NCI-H526 (cell line): ENCODE results near the gene GPS2.
A peak's percentile ranks its signal among the peaks of the same experiment; 100 is the strongest.

ENCODE experiments used
- DNase-seq, 2 experiments: peaks; one replicate each; lab custom pipeline; 2025; lab: John Stamatoyannopoulos, UW

GPS2 gene, protein sequence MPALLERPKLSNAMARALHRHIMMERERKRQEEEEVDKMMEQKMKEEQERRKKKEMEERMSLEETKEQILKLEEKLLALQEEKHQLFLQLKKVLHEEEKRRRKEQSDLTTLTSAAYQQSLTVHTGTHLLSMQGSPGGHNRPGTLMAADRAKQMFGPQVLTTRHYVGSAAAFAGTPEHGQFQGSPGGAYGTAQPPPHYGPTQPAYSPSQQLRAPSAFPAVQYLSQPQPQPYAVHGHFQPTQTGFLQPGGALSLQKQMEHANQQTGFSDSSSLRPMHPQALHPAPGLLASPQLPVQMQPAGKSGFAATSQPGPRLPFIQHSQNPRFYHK

DNA sequence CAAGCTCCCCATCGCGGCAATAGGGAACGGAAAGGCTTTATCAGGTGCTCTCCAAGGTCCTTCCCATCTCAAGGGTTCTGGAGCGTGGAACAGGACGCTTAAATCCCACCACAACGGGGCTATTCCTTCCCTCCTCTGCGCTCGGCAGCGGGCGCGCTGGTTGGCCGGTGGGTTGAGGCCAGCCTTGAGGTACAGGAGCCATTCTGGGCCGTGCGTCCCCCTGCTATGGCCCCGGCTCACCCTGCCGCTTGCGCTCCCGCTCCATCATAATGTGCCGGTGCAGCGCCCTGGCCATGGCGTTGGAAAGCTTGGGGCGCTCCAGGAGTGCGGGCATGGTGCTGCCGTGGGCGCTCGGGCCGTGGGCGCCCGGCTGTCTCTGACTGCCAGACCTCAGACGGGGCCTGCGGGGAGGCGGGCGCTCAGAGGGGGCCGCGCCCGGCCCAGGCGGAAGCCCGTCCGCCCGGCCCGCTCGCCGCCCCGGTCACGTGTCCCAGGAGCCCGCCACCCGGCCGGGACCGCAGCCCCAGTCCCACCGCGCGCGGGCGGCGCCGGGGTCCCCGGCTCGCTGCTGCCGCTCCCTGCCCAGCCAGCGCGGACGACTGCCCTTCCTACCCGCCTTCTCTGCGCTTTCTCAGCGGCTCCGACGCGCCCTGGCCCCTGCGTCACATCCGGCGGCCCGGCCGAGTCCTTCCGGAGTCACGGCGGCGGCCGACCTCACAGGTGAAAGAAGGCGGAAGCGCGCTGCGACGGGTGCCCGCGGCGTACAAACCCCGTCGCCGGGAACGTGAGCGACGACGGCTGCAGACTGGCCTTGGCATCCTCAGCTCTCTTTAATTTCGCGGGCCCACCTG is at the start of gene GPS2:
TSS of gene GPS2 (minus strand) at position 642 of the 851 bp plus-strand sequence. CDS start at position 334, 308 bp downstream.
- peak; percentile 47 to 88 for DNase-seq

DNA sequence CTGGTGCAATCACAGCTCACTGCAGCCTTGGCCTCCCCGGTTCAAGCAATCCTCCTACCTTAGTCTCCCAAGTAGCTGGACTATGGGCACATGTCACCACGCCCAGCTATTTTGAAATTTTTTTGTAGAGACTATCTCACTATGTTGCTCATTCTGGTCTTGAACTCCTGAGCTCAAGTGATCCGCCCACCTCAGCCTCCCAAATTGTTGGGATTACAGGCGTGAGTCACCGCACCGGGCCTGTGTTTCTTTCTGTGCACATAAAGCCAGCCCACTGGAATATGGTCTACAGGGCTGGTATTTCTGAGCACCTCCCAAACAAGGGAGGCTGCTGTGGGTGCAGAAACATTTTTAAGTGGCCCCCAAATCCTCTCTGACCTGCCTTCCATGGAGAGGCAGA is 48.2 kb upstream of the GPS2 start:
- DNase-seq = no peak

DNA sequence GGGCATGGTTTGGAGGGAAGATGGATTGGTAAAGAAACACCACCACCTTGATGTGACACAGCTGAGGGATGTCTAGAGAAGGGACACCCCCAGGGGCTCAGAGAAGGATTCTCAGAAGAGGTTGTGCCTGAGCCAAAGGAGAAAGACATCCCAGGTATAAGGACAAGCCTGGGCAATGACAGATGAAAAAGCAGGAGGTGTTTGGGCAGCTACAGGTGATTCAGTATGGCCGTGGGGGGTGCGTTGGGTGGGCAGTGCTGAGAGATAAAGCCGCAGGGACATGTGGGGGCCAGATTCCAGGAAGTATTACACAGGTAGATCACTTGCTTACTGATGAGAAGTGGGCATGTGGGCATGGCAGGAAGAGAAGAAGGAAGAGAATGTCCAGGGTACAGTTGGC is 46.7 kb upstream of the GPS2 start:
- DNase-seq = no peak

DNA sequence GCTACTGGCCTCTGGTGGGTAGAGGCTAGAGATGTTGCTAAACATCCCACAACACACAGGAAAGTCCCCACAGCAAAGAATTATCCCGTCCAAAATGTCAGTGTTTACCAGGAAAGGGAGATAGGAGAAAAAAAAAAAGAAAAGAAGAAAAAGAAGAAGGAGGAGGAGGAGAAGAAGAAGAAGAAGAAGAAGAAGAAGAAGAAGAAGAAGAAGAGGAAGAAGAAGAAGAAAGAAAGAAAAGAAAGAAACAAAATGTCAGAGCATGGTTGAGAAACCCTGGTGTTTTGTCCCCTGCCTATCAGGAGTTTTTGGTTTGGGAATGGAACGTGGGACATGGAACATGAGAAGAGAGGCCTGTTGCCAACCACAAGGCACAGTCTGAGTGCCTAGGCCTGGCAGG is 42.2 kb upstream of the GPS2 start:
- no peak for DNase-seq

- DNase-seq = no peak
These were observed 41.6 kb upstream of the GPS2 start for GRCh38 chr17:7356756-7357155.

DNA sequence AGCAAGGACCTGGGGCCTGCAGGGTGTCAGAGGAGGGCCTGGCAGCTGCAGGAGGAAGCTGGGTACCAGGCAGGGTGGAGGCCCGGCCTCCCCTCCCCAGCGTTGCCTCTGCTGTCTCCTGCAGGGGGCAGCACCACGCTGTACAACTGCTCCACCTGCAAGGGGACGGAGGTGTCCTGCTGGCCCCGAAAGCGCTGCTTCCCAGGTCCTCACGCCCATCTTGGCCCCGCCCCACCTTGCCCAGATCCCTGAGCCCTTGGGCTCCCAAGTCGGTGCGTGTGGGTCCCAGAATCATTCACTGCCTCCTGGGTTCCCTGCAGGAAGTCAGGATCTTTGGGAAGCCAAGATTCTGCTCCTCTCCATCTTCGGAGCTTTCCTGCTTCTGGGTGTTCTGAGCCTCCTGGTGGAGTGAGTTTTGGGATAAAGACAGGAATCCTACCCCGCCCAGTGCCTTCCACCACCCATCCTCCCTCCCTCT is 41.0 kb upstream of the GPS2 start:
- peak; percentile 37 to 82 for DNase-seq

- DNase-seq = no peak
These were observed 40.4 kb upstream of the GPS2 start for GRCh38 chr17:7355573-7355972.

GRCh38 chr17:7355053-7355452 is 39.9 kb upstream of the GPS2 start, which contains the start of gene TMEM95:
TMEM95 (plus strand) TSS chr17:7355156; CDS start chr17:7355205, 49 bp downstream.
- DNase-seq = no peak

DNA sequence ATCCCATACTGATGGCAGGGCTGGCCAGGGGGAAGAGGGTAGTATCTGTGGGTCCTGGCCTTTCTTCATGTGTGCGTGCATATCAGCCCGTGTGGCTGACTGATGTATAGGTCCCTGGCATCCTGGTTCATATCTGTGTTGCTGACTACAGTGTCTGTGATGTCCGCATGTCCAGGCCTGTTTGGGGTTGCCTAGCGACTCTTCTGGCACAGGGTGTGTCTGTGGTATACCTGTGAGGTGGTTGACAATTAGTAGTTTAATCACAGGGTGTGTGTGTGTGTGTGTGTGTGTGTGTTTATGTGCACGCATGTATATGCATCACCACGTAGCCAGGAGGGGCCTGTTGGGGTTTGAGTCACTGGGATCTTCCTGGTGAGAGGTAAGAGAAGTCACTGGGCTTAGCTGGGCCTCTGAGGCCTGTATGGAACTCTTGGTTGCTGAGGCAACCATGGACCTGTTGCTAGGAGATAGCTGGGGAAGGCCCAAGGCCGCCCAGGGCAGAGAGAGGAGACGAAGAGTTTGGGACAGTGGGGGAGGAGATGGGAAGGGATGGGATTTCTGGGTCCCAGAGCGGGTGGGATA is 39.2 kb upstream of the GPS2 start:
- DNase-seq = peak in 1 of 2 experiments; percentile 22

DNA sequence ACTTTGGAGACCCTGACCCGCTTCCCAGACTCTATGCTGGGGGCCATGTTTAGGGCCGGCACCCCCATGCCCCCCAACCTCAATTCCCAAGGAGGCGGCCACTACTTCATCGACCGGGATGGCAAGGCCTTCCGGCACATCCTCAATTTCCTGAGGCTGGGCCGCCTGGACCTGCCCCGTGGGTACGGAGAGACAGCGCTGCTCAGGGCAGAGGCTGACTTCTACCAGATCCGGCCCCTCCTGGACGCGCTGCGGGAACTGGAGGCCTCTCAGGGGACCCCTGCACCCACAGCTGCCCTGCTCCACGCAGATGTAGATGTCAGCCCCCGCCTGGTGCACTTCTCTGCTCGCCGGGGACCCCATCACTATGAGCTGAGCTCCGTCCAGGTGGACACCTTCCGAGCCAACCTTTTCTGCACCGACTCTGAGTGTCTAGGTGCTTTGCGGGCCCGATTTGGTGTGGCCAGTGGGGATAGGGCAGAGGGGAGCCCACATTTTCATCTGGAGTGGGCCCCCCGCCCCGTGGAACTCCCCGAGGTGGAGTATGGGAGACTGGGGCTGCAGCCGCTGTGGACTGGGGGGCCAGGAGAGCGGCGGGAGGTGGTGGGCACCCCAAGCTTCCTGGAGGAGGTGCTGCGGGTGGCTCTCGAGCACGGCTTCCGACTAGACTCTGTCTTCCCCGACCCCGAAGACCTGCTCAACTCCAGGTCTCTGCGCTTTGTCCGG is 37.9 kb upstream of the GPS2 start:
- no peak for DNase-seq

DNA sequence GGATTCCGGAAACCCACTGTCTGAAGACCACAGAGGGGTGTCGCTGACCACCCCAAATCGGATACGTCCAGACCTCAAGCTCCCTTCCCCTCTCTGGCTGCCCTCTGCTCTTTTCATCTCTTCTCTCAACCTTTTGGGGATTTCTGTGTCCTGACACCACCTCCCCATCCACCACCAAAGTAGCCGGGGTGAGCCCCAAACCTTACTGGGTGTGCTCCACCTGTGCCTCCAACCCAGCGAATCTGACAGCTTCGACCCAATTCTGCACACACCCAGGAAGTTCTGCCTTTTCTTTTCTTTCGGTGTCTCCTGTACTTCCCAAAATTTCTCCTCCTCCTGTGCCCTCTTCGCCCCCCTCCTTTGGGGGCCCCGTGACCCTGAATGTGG is 37.3 kb upstream of the GPS2 start:
- DNase-seq = no peak

- DNase-seq = peak in 1 of 2 experiments; percentile 76
These were observed 36.7 kb upstream of the GPS2 start, which contains the start of gene KCTD11 for GRCh38 chr17:7351665-7352502. KCTD11 (plus strand) TSS chr17:7352162.

- DNase-seq = no peak
These were observed 33.5 kb upstream of the GPS2 start for GRCh38 chr17:7348478-7349242.

DNA sequence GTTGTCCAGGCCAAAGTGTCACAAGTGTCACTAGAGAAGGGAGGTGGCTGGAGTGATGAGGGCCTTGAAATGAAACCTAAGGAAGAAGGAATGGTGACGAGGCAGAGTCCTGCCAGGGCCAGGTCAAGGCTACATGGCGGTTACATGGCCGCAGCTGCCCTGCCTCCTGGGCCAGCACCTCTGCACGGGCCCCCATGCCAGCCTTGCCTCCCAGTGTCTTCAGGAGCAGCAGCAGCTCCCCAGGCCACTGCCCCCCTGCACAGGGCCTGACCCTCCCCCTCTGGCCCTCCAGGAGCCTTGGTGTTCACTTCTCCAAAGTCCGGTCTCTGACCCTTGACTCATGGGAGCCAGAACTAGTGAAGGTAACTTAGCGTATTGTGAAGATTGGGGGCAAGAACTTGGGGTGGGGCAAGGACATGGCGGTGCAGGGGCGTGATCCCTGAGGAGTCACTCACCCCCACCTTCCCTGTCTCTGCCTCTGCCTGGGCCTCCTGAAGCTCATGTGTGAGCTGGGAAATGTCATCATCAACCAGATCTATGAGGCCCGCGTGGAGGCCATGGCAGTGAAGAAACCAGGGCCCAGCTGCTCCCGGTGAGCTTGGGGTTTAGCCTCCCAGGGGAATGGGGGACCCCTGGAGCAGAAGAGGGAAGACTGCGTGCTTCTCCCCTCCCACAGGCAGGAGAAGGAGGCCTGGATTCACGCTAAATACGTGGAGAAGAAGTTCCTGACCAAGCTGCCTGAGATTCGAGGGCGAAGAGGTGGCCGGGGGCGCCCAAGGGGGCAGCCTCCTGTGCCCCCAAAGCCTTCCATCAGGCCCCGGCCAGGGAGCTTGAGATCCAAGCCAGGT is 32.7 kb upstream of the GPS2 start:
- no peak for DNase-seq

DNA sequence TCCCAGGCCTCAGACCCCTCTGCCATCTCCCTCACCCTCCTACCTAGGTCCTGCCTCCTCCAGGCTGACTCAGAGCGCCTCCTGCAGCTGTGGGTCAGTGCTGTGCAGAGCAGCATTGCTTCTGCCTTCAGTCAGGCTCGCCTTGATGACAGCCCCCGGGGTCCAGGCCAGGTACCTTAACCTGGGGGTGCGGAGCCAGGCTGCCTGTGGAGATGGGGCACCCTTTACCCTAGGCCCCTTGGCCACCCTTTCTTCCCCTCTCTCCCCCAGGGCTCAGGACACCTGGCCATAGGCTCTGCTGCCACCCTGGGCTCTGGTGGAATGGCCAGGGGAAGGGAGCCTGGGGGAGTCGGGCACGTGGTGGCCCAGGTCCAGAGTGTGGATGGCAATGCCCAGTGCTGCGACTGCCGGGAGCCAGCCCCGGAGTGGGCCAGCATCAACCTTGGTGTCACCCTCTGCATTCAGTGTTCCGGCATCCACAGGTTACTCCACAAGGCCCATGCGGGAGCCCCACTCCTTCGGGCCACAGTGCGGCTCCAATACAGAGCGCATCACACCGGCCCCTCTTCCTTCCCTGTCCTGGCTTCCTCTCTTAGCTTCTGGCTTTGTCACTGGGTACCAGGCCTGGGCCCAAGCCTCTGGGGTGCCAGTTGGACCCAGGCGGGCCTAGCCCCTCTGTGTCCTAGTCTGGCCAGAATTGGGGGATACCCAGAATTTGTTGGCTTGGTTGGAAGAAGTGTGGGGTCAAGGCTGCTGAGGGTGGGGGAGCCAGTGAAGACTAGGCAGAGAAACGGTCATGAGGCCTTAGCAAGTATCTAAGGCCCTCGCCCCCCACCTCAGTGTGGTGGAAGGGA is 31.8 kb upstream of the GPS2 start:
- no peak for DNase-seq

- DNase-seq = no peak
These were observed 28.1 kb upstream of the GPS2 start for GRCh38 chr17:7343250-7343649.

DNA sequence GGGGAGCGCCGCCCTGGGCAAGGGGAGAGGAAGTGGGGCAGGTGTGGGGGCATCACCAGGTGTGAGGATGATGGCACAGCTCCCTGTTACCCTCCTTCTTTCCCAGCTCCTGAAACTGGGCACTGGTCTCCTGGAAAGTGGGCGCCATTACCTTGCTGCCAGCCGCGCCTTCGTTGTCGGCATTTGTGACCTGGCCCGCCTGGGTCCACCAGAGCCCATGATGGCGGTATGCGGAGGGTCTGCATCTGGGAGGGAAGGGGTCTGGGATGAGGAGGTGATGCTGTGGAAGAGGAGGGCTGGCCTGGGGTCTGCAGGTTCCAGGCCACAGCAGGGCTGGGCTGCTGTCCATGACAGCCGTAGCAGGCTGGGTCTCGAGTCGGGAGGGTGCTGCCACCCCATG is 26.7 kb upstream of the GPS2 start:
- DNase-seq = no peak

GRCh38 chr17:7340179-7340578 is 25.0 kb upstream of the GPS2 start:
- no peak for DNase-seq
